ENCODE results near the gene FARS2. TPM values are rescaled to one million over a fixed set of nuclear protein-coding genes. Genes with fewer than 3 reads are reported as not detected.

The FARS2 gene
- total and polyA plus RNA-seq, 2 donors (not counting 3 experiments of a cell fraction or from before 2014, with no cell fraction given): 20.2 to 20.5 TPM

- Histone ChIP-seq H4K20me1 (replicated peaks; ENCODE audit: control insufficient read depth, extremely low read depth, insufficient read depth, low read length) (no peaks in the 10 kb centered on the region), H3K9ac (replicated peaks; ENCODE audit: extremely low read depth, insufficient read depth, low read length) (no peak overlapping the region), H3K79me2 (ENCODE audit: control insufficient read depth, insufficient read depth, low read length) (no peaks in the 10 kb centered on the region), H3K4me1 (ENCODE audit: control insufficient read depth, extremely low read depth, insufficient read depth, low read length) (no peaks in the 10 kb centered on the region), H3K9me1 (replicated peaks; ENCODE audit: control insufficient read depth, extremely low read depth, insufficient read depth, low read length) (no peaks in the 10 kb centered on the region), H3K4me2 (ENCODE audit: insufficient read depth, low read length) (no peak overlapping the region), H2AFZ (ENCODE audit: low read depth, low read length) (no peak overlapping the region), H3K27ac (ENCODE audit: insufficient read depth, low read depth, low read length) (no peak overlapping the region), H3K27me3 (ENCODE audit: control insufficient read depth in 2 of 2, insufficient read depth in 2 of 2, low read length in 2 of 2) (no peaks in the 10 kb centered on the region), H3K9me3 (replicated peaks; ENCODE audit: control insufficient read depth, insufficient read depth, low read length) (no peaks in the 10 kb centered on the region), H3K4me3 (replicated peaks in 1 of 3; ENCODE audit: insufficient read depth in 1 of 3, low read depth in 1 of 3, low read length in 3 of 3) (no peak overlapping the region), H3K36me3 (ENCODE audit: control insufficient read depth in 2 of 2, extremely low read depth in 1 of 2, insufficient read depth in 2 of 2, low read length in 2 of 2) (no peaks in the 10 kb centered on the region)
- dilution Hi-C loops (cut with MboI; ENCODE audit: extremely low pct_ligation_motif_present, low sequenced_read_pairs) (no loop called here), intact Hi-C loops (cut with micrococcal nuclease) (no loop called here)
- ChIA-PET POLR2A (no interaction called here), CTCF (interaction anchor here (1.4 to 4.1 kb wide), 4 partner anchors 12 to 622 kb away, joined by 3 to 34 read pairs (median 6); no protein-coding TSS in a partner anchor)
- BruUV-seq (replicated peaks): no TSS peak
- TF ChIP-seq JUN (IDR thresholded peaks at IDR 0.05; ENCODE audit: borderline replicate concordance, insufficient read depth, insufficient read length, low read depth): no peak
- no peak for TF ChIP-seq GATA2 (IDR thresholded peaks at IDR 0.05; ENCODE audit: insufficient read depth, insufficient read length, low read depth, low read length)
- TF ChIP-seq MAX (IDR thresholded peaks at IDR 0.05; ENCODE audit: insufficient read depth, insufficient read length): no peak
- no peak for TF ChIP-seq POLR2A (IDR thresholded peaks at IDR 0.05; ENCODE audit: low read depth, low read length)
- no peak for TF ChIP-seq EZH2 (IDR thresholded peaks at IDR 0.05; ENCODE audit: borderline replicate concordance, low read depth, low read length, severe bottlenecking)
- no peak for TF ChIP-seq FOS (IDR thresholded peaks at IDR 0.05; ENCODE audit: borderline replicate concordance, insufficient read depth, low read length)
- no peak for TF ChIP-seq POLR2AphosphoS5 (IDR thresholded peaks at IDR 0.05; ENCODE audit: insufficient read depth, low read depth, low read length)
- TF ChIP-seq MYC (IDR thresholded peaks at IDR 0.05; ENCODE audit: low read depth, low read length): no peak
- TF ChIP-seq CTCF (IDR thresholded peaks at IDR 0.05; ENCODE audit: extremely low read depth in 1 of 2, insufficient read depth in 1 of 2, low read depth in 1 of 2, low read length in 2 of 2): no peak
- no peak for FAIRE-seq
- no peak for DNase-seq (ENCODE audit: low read depth, low spot score)
These were observed 503.9 kb downstream of the FARS2 start for GRCh38 chr6:5765141-5765760.
